NCI-H526 treated with DMSO at 0.1 percent for 48 hours (cell line): ENCODE results near the gene BTG4.

Experiments
- DNase-seq: peaks from one replicate; lab custom pipeline; 2025; lab: John Stamatoyannopoulos, UW

BTG4 gene

DNA sequence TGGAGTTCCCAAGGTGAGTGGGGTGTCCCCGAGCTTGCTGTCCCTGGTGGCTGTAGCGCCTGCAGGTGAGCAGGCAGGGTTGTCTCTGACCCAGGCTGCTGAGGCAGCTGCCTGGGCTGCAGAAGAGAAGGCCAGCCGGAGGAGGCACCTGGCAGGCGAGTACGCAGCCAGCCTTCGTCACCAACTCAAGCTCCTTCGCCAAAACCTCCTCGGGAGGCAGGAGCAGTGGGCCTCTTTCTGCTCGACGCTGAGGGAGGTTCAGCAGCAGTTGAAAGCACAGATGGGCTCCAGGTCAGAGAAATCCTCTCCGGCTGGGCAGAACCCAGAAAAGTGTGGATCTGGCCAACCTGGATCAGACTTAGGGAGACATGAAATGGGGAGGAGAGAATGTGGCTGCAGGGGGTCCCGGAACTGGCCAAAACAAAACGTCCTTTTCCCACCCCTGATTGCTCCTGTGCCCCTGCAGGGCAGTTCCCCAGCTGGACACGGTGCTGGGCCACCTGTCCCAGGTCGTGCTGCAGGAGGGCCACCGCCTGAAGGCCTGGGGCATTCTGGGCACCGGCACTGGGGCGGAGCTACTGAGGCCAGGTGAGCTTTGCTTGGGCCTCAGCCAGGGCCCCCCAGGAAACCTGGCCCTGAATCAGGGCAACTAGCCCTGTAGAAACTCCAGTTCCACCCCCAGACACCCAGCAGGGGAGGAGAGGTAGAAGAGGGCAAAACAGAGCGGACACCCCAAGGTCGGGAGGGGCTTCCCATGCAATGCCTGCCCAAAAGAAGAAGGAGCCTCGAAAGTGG, 56.7 kb downstream of the BTG4 start:
- no peak for DNase-seq

DNA sequence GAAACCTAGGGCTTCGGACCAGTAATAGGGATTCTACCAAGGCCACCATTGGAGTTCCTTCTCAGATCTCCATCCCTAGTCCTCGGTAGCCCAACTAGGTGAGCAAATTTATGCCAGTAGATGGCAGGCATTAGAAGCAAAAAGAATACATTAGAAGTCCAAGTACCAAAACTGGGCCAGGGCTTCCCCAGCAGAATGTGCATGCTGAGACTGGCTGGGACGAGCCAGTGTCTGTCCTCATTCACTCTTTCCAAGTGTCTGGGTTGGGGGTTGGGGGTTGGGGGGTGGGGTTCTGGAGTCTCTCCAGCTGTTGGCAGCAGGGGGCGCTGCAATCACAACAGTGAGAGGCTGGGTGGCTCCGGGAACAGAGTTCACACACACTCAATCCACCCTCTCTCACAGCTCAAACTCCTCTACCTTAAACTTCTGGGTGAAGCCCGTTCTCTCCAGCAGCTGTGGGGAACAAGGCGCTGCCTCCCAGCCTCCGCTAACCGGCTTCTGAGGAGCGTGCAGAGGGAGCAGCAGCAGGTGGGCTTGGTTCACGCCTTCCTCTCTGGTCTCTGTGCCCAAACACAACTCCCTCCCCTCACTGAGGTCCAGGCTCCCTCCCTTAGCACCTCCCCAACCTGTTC, 57.5 kb downstream of the BTG4 start:
- DNase-seq, result peak; percentile 66

DNA sequence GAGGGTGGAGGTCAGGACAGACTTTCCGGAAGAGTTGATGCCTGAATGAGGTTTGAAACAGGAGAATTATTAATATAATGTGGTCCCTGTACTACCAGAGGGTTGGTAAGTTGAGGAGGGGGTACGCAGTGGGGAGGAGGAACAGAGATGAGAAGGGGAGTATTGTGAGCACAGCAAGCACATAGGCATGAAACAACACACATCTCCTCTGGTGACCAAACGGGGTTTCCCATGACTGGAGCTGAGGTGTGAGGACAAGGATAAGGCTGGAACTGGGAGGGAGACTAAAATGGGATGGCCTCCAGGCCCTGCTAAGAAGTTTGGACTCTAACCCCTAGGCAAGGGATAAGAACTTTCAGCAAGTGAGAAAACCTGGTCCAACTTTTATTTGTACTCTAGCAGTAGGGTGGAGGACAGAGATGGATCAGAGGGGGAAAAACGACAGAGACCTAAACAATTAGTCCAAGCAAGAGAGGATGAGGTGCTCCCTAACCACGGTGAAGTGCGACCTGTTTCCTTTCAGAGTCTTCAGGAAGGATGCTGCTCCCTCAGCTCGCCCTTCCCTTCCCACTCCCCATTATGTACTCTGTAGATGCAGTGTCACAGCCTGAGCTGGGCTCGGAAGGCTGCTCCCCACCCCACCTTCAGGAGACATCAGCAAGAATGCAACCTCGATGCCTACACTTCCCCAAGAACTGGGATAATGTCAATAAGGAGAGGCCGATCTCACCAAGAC, 59.2 kb downstream of the BTG4 start:
- DNase-seq, result no peak

DNA sequence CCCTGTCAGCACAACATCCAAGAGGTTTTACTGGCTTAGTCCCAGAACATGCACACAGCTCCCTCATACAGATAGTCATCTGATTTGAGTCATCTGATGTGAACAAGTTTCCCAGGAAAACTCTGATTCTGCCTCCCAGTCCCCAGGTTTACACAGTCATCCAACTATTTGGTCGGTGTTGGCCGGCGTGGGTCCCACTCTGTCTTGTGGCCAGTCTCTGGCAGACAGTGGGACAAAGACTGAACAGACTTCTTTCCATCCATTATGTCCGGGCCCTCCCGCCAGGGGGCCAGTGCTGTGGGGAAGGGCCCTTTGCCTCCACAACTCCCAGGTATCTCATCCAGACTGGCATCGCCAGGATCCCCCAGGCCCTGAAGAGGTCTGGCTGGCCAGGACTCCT, 60.0 kb downstream of the BTG4 start:
- DNase-seq, result no peak

DNA sequence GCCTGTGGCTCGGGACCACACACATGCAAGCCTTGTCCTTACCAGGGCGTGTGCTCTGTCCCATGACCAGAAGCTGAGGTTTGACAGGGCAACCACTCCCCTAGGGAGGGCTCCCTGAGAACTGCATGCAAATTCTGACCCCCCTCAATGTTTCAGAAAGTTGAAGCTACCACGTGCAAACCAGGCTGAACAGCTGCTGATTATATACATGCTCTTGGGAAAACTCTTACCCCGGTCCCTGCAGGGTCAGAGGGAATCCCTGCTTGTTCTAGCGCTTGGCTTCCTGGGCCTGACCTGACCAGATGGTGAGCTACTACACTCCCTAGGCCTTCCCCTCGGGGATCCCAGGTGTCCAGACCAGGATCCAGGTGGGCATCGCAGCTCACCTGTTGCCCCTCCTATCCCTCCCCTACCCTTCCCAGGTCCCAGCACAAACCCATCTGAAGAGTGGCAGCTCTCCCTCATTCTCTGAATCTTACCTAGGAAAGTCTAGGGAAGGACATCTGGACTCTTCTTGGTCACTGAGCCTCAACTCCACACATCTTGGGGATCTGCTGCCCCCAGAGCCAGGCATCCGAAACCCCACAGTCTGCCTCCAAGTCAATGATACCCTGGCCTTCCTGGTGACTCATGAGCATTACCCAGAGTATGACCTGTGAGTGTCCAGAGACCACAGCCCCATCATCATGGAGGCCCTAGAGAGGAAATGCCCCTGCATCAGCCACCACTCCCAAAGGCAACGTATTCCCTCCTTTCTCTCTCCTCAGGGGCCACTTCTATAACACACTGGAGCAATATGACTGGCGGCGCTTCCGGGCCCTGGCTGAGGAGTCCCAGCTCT, 61.5 kb downstream of the BTG4 start:
- no peak for DNase-seq

DNA sequence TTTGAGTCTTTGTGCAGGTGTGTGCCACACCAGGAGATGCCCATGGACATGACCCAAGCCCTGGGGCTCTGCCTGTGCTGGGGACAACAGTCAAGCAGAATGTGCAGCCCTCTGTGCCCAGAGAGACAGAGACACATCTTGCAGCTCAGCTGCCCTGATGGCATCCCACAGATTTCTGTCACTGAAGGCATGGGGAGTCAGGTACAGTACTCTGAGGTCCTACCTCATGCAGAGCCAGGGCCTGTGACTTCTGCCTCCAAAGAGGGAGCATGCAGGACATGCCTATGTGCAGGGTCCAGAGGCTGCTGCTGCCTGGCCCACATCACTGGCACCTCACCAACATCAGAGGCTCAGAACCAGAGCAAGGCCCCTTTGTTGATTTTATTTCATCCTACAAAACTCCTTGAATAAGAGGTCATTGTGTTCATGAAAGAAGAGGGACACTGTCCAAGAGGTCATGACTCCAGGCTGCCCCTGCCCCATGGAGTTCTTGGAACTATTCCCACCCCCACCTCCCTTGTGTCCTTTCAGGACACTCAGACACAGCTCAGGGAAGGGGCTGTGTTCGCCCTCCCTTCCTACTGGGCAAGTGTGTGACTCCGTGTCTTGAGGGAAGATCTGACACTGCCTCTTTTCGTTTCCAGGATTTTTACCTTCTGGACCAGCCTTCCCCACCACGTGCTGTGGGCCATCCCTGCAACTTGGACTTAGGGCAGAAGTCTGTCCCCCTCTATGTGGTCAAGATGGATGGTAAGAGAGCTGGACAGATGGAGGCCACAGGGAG, 62.3 kb downstream of the BTG4 start:
- DNase-seq, result no peak

DNA sequence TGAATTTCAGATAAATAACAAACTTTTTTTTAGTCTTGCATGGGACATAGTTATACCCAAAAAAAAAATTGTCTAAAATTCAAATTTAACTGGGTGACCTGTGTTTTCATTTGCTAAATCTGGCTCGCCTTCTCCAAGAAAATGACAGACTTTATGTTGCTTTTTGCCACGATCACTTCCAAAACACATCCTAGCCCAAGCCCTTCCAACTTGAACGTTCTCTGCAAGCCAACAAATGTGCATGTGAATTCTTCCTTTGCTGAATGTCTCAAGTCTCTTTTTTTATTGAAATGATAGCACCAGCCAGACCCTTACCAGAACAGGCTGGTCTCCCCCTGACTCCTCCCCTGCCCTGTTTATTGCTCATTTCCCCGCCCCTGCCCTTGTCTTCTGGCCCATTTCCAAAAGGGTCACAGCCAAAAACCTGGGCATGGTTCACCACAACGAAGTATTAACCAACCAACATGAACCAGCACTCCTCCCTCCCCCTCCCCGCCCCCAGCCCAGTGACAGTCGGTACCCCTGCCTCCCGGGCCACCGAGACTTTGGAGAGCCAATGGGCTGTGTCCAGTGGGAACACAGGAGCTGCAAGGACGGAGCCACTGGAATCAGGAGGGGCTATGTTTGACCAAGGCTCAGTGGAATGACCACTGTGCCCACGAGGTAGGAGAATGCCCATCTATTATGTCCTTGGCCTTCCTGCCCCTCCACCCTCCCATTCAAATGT, 63.2 kb downstream of the BTG4 start:
- DNase-seq, result no peak

DNA sequence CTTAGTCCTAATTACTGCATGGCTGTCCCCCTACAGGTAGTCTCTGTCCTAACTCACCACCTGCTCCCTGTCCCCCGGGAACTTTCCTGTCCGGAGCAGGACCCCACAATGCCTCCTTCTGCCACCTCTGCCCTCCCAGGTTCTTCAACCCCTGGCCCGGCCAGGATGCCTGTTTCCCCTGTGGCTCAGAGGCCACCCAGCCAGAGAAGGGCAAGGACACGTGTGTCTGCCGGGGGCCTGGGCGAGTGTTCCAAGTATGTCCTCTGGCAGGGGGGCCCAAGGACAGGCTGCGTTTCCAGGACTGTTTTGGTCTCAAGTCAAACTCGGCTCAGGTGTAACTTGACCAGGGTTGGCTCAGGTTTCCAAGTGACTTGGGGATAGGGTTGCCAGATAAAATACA, 63.8 kb downstream of the BTG4 start:
- DNase-seq, result no peak

DNA sequence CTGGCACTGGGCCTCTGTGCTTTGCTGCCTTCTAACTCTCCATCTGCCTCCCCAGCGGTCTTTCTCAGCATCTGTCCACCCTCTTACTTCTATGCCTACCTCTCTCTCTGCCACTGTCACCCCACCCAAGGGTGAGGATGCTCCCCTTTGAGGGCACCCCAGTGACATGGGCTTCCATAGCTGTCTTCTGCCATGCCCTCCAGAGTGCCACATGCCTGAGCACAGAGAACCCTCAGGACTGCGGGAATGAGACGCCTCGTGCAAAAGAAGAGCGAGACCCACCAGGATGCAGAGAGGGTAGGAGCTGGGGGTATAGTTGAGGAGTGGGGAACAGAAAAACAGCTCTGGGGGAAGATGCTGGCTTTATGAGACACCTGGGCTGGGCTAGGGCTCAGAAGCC, 64.3 kb downstream of the BTG4 start:
- no peak for DNase-seq

DNA sequence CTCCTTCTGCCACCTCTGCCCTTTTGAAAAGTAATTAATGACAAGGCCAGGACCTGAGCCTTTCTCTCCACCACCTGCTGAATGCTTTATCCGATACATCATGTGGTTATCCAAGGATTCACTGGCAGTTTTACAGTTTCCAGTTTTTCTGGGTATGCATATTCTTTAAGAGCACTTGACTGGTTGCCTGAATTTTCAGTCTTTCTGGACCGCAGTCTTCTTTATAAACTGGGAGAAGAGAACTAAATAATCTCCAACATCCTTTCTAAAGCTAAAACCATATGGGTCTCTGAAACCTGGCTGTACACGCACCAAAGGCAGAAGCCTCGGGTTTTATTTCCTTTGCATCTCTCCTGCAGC, 65.1 kb downstream of the BTG4 start:
- no peak for DNase-seq

DNA sequence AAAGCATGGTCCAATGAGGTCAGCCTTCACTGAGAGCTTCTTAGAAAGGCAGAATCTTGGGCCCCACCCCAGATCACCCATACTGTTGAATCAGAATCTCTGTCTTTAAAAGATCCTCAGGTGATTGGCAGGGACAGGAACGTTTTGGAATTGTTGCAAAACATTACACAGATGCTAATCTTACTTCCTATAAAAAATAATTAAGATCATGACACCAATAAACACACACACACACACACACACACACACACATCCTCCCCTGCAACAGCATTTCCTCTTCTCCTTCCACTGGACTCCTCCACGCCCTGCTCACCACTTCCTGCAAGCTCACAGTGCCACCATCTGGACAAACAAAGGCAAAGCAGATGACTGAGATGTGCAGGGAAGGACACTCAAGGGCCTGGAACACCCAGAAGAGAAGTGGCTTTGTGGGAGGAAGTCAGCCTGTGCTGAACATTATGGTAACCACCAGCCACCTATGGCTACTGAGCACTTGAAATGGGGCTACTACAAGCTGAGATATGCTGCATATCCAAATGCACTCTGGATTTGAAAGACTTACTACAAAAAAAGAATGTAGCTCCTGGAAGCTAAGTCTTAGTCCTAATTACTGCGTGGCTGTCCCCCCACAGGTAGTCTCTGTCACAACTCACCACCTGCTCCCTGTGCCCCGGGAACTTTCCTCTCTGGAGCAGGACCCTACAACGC, 65.6 kb downstream of the BTG4 start:
- peak; percentile 99 for DNase-seq

DNA sequence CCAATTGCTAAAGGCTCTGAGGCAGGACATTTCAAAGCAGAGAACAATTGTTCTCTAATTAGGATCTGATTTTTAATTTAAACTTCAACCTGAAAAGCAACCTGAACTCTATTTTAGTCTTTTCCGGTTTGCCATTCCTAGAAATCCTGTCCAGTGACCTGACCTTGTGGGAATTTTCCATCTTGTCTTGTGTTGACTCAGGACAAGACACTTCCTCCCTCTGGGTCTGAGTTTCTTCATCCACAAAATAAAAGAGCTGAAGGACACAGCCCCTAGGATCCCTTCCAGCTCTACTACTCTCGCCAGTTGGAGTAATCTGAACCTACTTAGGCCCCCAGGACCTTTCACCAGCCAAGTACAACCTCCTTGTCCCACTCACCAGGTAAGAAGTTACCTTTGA, 66.6 kb downstream of the BTG4 start:
- DNase-seq, result no peak
